Stimulated activated CD8-positive, alpha-beta memory T cell treated with anti-CD3 and anti-CD28 coated beads, Interleukin-7, amount 100 ng/mL, for 48 hours (primary cell): ENCODE results near the gene BCL2L12.
"Not testable (repeated sequence)": the region's sequence is repeated elsewhere in the genome, so short reads cannot be mapped to it uniquely, and the experiment has no call there.

Source experiments
- DNase-seq, 2 donors: peaks; one replicate each; pipeline ENCODE4 v3.0.0-alpha.2; 2020; ENCODE audit warnings: low read depth in 1 of 2; ENCODE audit errors: extremely low read depth in 1 of 2

BCL2L12 gene

DNA sequence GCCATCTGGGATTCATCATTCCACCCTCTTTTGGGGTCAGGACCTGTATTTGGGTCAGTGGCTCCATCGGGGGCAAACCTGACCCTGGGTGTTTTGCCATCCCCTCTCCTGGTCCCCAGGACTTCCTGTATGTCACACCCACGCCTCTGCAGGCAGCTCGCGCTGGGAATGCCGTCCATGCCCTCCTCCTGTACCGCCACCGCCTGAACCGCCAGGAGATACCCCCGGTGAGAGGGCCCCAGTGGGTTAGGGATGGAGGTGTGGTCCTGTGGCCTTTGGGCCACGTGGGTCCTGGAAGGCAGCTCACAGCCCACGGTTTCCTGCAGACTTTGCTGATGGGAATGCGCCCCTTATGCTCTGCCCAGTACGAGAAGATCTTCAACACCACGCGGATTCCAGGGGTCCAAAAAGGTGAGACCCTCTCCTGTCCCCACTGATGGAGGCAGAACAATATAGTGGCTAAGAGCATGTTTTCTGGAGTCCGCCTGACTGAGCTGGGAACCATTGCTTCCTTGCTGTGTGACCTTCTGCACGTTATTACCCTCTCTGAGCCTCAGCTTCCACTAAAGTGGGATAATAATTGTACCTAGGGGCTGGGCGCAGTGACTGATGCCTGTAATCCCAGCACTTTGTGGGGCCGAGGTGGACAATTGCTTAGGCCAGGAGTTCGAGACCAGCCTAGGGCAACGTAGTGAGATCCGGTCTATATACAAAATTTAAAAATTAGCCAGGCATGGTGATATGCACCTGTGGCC, 39.3 kb downstream of the BCL2L12 start:
- no peak for DNase-seq

GRCh38 chr19:49705919-49706318, 40.2 kb downstream of the BCL2L12 start:
- DNase-seq = no peak

- DNase-seq = no peak
These were observed 44.7 kb downstream of the BCL2L12 start for GRCh38 chr19:49710372-49710951.

GRCh38 chr19:49712397-49712859, 46.7 kb downstream of the BCL2L12 start:
- no peak for DNase-seq

DNA sequence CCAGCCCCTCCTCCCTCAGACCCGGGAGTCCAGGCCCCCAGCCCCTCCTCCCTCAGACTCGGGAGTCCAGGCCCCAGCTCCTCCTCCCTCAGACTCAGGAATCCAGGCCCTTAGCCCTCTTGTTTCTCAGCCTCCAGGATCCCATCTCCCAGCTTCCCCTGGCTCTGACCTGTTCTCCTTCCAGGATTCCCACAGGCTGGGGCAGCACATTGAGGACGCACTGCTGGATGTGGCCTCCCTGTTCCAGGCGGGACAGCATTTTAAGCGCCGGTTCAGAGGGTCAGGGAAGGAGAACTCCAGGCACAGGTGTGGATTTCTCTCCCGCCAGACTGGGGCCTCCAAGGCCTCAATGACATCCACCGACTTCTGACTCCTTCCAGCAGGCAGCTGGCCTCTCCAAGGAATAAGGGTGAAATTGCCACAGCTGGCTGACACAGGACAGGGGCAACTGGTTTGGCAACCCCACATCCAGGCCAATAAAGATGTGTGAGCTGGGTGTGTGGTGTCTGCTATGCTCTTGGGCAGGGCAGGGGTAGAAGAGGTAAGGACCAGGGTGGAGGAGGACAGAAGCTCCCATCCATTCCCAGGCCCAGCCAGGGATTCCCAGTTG, 47.6 kb downstream of the BCL2L12 start:
- no peak for DNase-seq

DNA sequence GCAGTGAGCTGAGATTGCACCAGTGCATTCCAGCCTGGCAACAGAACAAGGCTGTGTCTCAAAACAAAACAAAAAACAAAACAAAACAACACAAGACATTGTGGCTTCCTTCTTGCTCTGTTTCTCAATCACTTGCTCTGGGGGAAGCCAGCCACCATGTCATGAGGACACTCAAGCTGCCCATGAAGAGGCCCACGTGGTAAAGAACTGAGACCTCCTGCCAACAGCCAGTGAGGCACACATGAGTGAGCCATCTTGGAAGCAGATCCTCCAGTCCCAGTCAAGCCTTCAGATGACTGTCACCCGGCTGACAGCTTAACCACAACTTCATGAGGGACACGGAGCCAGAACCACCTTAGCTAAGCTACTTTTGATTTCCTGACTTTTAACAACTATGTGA, 50.4 kb downstream of the BCL2L12 start:
- DNase-seq = no peak

GRCh38 chr19:49718511-49718910, 52.8 kb downstream of the BCL2L12 start:
- DNase-seq = no peak

DNA sequence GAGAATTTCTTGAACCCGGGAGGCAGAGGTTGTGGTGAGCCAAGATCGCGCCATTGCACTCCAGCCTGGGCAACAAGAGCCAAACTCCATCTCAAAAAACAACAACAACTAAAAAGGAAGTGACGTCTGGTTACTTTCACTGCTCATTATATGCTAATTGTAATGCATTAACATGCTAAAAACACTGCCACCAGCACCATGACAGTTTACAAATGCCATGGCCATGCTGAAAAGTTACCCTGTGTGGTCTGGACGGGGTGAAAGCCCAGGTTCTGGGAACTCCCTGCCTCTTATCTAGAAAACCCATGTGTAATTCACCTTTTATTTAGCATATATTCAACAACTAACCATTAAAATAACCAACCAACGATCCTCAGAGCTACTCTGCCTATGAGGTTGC, 53.3 kb downstream of the BCL2L12 start:
- no peak for DNase-seq

GRCh38 chr19:49719420-49719819, 53.7 kb downstream of the BCL2L12 start:
- not testable (repeated sequence) for DNase-seq
